ENCODE results near the gene MBD2.

- no peak for TF ChIP-seq CTCF (conservative IDR thresholded peaks at IDR 0.05; ENCODE audit: low read length)
- TF ChIP-seq EZH2phosphoT487 (IDR thresholded peaks at IDR 0.05; ENCODE audit: borderline replicate concordance, low read depth, low read length) = no peak
These were observed 37.4 kb upstream of the MBD2 start for GRCh38 chr18:54261894-54262293.
